AG04449 (cell line): ENCODE data around the gene IFT74.
"Not testable (repeated sequence)": the region's sequence is repeated elsewhere in the genome, so short reads cannot be mapped to it uniquely, and the experiment has no call there.

ENCODE experiments used
- CTCF ChIA-PET: fragments of 350-600 bp; formaldehyde crosslinking; extraction: SDS; loops from one replicate; lab custom pipeline; 2021; ENCODE audit warnings: antibody characterized with exemption; lab: Yijun Ruan, JAX
- POLR2A ChIA-PET: fragments of 400-600, 350-600 bp; formaldehyde crosslinking; extraction: SDS; loops from one replicate; lab custom pipeline; 2020; ENCODE audit warnings: antibody characterized with exemption, inconsistent platforms; lab: Yijun Ruan, JAX
- DNase-seq: peaks from one replicate; pipeline ENCODE4 v3.0.0-alpha.2; 2010; ENCODE audit warnings: low read depth, low spot score
- H3K4me3 ChIP-seq: 2 replicates; pipeline ENCODE4 v1.5.1; 2011; ENCODE audit warnings: low read depth, mild to moderate bottlenecking, control low read depth, low read length
- TF ChIP-seq, protein P1 (sequence below): IDR thresholded peaks from one replicate; pipeline ENCODE4 v1.5.1; 2011; ENCODE audit warnings: mild to moderate bottlenecking, moderate library complexity, low read length, control low read depth, inconsistent platforms; ENCODE audit not compliant: insufficient read depth; ENCODE audit errors: missing control alignments

Gene IFT74

DNA sequence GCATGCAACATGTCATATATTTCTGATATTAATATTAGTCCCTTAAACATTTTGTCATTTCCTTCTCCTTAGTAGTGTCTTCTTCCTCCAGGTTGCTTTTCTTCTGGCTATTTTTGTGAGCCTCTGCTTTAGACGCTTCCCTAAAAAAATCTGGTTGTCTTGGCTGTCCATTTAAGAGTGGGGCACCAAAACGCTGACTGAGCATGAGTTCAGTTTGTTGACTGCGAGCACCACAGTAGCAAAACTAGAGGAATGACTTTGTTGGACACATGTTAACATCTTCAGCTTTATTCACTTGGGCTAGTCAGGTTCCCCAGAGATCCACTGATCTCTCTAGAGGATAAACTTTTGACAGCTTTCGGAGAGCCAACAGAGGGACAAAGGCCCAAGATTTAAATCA lies 133.5 kb downstream of the IFT74 start:
- CTCF ChIA-PET = interaction anchor here (1.4 kb wide), 1 partner anchor 9 kb away, joined by 4 read pairs; no protein-coding TSS in a partner anchor
- POLR2A ChIA-PET = no interaction called here
- TF ChIP-seq, protein P1, sequence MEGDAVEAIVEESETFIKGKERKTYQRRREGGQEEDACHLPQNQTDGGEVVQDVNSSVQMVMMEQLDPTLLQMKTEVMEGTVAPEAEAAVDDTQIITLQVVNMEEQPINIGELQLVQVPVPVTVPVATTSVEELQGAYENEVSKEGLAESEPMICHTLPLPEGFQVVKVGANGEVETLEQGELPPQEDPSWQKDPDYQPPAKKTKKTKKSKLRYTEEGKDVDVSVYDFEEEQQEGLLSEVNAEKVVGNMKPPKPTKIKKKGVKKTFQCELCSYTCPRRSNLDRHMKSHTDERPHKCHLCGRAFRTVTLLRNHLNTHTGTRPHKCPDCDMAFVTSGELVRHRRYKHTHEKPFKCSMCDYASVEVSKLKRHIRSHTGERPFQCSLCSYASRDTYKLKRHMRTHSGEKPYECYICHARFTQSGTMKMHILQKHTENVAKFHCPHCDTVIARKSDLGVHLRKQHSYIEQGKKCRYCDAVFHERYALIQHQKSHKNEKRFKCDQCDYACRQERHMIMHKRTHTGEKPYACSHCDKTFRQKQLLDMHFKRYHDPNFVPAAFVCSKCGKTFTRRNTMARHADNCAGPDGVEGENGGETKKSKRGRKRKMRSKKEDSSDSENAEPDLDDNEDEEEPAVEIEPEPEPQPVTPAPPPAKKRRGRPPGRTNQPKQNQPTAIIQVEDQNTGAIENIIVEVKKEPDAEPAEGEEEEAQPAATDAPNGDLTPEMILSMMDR = no peak

DNA sequence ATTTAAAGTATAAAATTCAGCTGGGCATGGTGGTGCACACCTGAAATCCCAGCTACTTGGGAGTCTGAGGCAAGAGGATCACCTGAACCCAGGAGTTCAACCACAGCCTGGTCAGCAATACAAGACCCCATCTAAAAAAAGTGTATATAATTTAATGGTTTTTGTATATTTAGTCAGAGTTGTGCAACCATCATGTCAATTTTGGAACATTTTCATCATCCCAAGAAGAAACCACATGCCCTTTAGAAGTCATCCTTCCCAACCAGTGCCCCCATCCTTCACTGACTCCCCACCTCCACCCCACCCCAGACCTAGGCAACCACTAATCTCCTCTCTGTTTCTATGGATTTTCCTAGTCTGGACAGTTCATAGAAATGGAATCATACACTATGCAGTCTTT lies 134.0 kb downstream of the IFT74 start:
- POLR2A ChIA-PET = no interaction called here
- DNase-seq = no peak
- CTCF ChIA-PET = no interaction called here
- no peak overlapping the region for H3K4me3 ChIP-seq
- TF ChIP-seq, protein P1 = no peak

More for the DNA sequence above, 133.5 kb downstream of the IFT74 start:
- DNase-seq = no peak
- no peak overlapping the region for H3K4me3 ChIP-seq

DNA sequence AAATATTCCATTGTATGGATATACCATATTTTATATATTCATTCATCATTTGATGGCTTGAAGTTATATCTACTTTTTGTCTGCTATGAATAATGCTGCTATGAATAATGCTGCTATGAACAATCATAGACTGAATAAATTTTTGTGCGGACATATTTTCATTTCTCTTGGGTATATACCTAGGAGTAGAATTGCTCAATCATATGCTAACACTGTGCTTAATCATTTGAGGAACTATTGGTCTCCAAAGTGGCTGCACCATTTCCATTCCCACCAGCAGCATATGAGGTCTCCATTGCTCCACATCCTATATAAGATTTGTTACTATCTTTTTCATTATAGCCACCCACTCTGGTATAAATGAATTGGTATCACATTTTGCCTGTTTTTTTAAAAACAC lies 134.5 kb downstream of the IFT74 start:
- no peak for DNase-seq
- POLR2A ChIA-PET = no interaction called here

DNA sequence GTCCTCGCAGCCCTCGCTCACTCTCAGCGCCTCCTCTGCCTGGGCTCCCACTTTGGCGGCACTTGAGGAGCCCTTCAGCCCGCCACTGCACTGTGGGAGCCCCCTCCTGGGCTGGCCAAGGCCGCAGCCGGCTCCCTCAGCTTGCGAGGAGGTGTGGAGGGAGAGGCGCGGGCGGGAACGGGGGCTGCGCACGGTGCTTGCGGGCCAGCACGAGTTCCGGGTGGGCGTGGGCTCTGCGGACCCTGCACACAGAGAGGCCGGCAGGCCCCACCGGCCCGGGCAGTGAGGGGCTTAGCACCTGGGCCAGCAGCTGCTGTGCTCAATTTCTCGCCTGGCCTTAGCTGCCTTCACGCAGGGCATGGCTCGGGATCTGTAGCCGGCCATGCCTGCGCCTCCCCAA lies 136.3 kb downstream of the IFT74 start:
- H3K4me3 ChIP-seq, CTCF ChIA-PET, POLR2A ChIA-PET, DNase-seq: not testable (repeated sequence)

More for the DNA sequence above, 134.5 kb downstream of the IFT74 start:
- TF ChIP-seq, protein P1 = no peak
- CTCF ChIA-PET = no interaction called here
- no peak overlapping the region for H3K4me3 ChIP-seq

DNA sequence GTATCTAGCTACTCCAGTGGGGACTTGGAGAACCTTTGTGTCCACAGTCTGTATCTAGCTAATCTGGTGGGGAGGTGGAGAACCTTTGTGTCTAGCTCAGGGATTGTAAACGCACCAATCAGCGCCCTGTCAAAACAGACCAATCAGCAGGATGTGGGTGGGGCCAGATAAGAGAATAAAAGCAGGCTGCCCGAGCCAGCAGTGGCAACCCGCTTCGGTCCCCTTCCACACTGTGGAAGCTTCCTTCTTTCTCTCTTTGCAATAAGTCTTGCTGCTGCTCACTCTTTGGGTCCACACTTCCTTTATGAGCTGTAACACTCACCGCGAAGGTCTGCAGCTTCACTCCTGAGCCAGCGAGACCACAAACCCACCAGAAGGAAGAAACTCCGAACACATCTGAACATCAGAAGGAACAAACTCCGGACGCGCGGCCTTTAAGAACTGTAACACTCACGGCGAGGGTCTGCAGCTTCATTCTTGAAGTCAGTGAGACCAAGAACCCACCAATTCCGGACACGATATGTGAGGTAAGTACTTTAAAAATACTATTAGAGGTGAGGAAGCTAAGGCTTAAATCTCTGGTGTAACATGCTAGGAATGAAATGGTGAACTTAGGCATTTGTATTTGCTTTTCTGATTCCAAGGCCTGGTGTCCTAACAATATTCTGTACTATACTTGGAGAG lies 137.3 kb downstream of the IFT74 start:
- CTCF ChIA-PET = interaction anchor here (1.9 kb wide), 1 partner anchor 96 kb away, joined by 5 read pairs; no protein-coding TSS in a partner anchor
- POLR2A ChIA-PET = interaction anchor here (1.2 kb wide), 1 partner anchor 32 kb away, joined by 5 read pairs; no protein-coding TSS in a partner anchor
- not testable (repeated sequence) for DNase-seq, H3K4me3 ChIP-seq

DNA sequence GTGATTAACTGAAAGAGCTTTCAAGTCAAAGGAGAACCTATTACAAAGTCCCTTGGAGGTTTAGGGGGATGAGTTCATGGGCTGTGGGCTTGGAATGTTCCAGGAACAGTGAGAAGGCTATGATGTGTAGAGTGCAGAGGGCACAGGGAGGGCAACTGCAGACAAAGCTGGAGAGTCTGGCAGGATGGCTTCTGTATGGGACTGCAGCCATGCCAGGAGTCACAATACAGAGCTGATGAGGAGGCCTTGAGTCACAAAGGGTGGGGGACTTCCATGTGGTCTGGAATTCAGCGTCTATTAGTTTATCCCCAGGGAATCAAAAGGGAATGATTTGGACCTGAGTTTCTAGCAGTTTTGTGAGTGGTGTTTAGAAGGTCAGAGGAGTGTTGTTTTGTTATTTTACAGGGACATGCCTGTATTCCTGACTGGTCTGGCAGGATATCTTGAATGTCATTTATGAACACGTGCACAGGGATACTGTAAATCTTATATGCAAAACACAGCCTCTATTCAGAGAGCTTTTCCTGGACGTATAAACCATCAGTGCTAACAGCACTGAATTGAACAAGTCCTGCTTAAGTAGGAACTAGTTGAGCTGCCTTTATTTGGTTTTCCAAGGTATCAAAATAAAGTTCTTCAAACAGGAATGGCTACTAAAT lies 138.6 kb downstream of the IFT74 start:
- DNase-seq = no peak
- ChIA-PET CTCF (interaction anchor here (1.9 kb wide), 1 partner anchor 95 kb away, joined by 5 read pairs; no protein-coding TSS in a partner anchor), POLR2A (interaction anchor here (1.1 to 1.2 kb wide), 4 partner anchors 24 to 138 kb away, joined by 3 to 5 read pairs (median 3); partner anchors contain the start of gene IFT74)
- TF ChIP-seq, protein P1 = no peak
- no peak overlapping the region for H3K4me3 ChIP-seq

DNA sequence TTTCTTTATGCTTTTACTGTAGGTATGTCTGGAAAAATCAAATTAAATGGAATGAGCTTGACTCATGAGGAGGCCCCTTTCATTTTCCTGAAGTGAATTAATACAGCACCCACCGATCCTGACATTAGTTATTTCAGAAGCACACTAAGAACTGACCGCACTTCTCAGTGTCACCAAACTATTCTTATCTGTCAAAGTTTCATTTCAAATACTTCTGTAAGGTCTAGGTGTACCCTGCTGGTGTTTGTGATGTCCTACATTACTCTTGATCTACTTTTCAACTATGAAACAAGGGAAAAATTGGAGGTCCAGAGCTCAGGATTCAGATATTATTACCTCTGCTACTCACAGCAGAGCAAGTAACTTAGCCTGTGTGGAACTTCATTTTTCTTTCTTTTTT lies 151.0 kb downstream of the IFT74 start:
- TF ChIP-seq, protein P1 = no peak
- POLR2A ChIA-PET = no interaction called here
- H3K4me3 ChIP-seq = no peak overlapping the region
- no peak for DNase-seq
- CTCF ChIA-PET = no interaction called here
